Measurements from ENCODE around the gene UXS1.
A peak's percentile ranks its signal among the peaks of the same experiment; 100 is the strongest.

UXS1 gene

GRCh38 chr2:106119074-106119473, 75.0 kb downstream of the UXS1 start:
- no peak for DNase-seq (ENCODE audit: low read depth in 2 of 2)
- no peak for TF ChIP-seq CTCF (IDR thresholded peaks at IDR 0.05; ENCODE audit: low read depth, low read length)

GRCh38 chr2:106117882-106118684, 76.0 kb downstream of the UXS1 start:
- no peak for DNase-seq (ENCODE audit: low read depth in 2 of 2)
- no peak overlapping the region for H3K4me3 ChIP-seq (replicated peaks in 1 of 2; ENCODE audit: low read depth in 2 of 2, low read length in 2 of 2)
- no peak for TF ChIP-seq CTCF (IDR thresholded peaks at IDR 0.05; ENCODE audit: low read depth, low read length)

More at GRCh38 chr2:106119074-106119473, 75.0 kb downstream of the UXS1 start:
- no peak overlapping the region for H3K4me3 ChIP-seq (replicated peaks in 1 of 2; ENCODE audit: low read depth in 2 of 2, low read length in 2 of 2)

- no peak overlapping the region for H3K4me3 ChIP-seq (replicated peaks in 1 of 2; ENCODE audit: low read depth in 2 of 2, low read length in 2 of 2)
- TF ChIP-seq CTCF (IDR thresholded peaks at IDR 0.05; ENCODE audit: low read depth, low read length): no peak
- no peak for DNase-seq (ENCODE audit: low read depth in 2 of 2)
These were observed 76.8 kb downstream of the UXS1 start for GRCh38 chr2:106117347-106117746.

- no peak overlapping the region for H3K4me3 ChIP-seq (replicated peaks in 1 of 2; ENCODE audit: low read depth in 2 of 2, low read length in 2 of 2)
- TF ChIP-seq CTCF (IDR thresholded peaks at IDR 0.05; ENCODE audit: low read depth, low read length): no peak
- no peak for DNase-seq (ENCODE audit: low read depth in 2 of 2)
These were observed 77.9 kb downstream of the UXS1 start for GRCh38 chr2:106116248-106116647.

GRCh38 chr2:106115665-106116064, 78.4 kb downstream of the UXS1 start:
- DNase-seq (ENCODE audit: low read depth in 2 of 2): no peak
- TF ChIP-seq CTCF (IDR thresholded peaks at IDR 0.05; ENCODE audit: low read depth, low read length): no peak
- H3K4me3 ChIP-seq (replicated peaks in 1 of 2; ENCODE audit: low read depth in 2 of 2, low read length in 2 of 2): no peak overlapping the region

- peak; percentile 20 to 60 for DNase-seq (ENCODE audit: low read depth in 2 of 2)
- H3K4me3 ChIP-seq (replicated peaks in 1 of 2; ENCODE audit: low read depth in 2 of 2, low read length in 2 of 2): no peak overlapping the region
- no peak for TF ChIP-seq CTCF (IDR thresholded peaks at IDR 0.05; ENCODE audit: low read depth, low read length)
These were observed 78.9 kb downstream of the UXS1 start for GRCh38 chr2:106115250-106115649.
